Activated T-cell treated with anti-CD3 and anti-CD28 coated beads for 24 hours (primary cell): Measurements from ENCODE around the gene EEPD1.

Source experiments
- DNase-seq: peaks from one replicate; pipeline ENCODE4 v3.0.0-alpha.2; 2020; ENCODE audit warnings: low read depth

The EEPD1 gene

DNA sequence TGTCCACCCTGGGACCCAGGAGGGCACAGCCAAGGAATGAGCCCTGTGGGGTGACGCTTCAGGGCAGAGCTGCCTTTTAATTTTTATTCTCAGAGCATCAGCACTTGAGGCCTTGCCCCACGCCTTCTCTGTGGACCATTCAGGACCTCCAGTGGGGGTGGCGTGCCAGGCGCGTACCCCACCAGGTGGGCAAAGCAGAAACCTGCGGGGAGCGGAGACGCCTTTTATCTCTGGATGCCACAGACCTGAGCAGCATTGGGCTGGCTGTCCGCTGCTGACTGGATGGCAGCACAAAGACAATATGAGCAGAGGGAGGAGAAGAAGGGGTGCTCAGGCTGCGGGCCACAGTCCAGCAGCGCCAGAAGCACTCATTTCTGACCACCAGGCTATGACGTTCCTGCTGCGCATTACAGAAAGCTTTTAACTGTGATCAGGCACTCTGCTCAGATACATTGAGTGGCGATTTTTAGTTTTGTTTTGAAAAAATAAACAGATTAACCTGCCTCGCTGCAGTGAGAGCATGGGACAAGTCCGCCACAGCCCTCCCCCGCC, 146.2 kb downstream of the EEPD1 start:
- DNase-seq: no peak

DNA sequence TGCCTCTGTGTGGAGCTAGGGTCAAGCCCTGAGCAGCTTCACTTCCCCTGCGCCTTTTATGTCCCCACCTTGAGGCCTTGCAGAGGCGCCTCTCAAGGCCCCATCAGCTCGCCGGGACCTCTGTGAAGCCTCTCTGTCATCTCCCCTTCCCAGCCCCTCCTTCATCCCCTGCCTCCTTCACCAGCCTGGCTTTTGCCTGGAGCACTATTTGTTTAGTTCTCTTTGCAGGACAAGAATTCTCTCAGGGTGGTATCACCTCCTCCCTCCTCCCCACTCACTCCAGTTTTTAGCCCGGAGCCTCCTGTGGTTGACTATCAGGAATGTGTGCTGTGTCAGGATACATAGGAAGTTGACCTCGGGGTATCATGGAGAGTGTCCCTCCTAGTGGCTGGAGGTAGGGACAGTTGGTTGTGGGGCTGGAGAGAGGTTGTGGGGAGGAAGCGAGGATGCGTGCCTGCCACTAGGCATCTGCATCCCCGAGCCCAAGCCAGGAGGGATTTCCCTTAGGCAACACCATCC, 146.8 kb downstream of the EEPD1 start:
- DNase-seq: no peak

DNA sequence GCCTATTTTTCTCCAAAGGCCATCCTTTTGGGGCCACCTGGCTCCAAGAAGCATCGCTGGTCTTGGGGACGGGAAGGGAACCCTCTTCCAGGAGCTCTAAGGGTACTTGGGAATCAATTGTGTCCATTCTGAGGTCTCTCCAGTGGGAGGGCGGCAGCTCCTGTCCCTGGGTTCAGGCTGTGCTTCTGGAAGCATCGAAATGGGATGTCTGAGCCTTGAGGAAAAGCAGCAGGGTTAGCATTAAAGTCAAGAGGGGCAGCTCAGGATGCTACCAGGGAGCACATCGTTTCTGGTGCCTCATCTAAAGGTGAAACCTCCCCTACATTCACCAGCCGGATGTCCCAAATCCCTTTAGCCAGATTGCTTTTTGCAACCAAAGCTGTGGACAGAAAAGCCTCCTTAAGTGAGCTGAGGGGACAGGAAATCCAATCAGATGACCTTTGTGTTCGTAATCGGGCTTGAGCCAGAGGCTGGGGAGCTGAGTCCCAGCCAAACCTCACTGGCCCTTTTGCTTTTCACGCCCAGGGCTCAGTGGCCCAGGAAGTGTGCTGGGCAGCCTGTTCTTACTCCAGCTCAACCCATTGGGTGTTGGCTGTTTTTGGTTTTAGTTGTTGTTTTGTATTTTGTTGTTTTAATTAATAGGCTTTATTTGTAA, 147.8 kb downstream of the EEPD1 start:
- no peak for DNase-seq

DNA sequence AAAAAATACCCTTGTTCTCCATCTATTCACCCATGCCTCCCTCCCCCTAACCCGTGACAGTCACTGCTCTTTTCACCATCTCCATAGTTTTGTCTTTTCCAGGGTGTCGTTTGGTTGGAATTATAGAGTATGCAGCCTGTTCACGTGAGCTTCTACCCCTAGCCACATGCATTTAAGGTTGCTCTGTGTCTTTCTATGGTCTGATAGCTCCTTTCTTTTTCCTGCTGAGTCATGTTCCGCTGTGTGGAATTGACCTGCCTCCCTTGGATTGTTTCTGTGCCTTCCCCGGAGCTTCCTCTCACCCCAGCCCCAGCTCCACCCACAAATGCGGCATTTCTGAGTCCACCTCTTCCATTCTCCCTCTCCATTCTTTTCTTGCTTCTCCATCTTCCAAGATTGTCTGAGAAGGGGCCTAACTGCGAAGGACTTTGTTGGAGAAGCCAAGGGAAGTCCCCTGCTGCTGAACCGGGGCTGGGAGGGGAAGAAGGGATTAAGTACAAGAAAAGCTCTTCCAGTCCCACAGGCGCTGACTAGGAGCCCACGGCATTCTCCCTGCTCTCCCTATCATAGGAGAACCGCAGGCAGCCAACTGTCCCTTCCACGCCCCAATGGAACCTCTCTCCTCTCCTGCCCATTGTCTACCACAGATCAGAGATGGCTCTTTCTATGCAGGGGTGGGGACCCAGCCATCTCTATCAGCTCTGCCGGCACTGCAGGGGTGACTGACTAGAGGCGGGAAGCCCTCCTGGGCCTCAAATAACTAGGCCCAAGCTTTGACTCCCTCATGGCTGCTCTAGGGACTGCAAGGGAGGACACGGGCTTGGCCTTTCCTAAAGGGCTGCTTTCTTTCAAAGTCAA, 149.1 kb downstream of the EEPD1 start:
- no peak for DNase-seq

DNA sequence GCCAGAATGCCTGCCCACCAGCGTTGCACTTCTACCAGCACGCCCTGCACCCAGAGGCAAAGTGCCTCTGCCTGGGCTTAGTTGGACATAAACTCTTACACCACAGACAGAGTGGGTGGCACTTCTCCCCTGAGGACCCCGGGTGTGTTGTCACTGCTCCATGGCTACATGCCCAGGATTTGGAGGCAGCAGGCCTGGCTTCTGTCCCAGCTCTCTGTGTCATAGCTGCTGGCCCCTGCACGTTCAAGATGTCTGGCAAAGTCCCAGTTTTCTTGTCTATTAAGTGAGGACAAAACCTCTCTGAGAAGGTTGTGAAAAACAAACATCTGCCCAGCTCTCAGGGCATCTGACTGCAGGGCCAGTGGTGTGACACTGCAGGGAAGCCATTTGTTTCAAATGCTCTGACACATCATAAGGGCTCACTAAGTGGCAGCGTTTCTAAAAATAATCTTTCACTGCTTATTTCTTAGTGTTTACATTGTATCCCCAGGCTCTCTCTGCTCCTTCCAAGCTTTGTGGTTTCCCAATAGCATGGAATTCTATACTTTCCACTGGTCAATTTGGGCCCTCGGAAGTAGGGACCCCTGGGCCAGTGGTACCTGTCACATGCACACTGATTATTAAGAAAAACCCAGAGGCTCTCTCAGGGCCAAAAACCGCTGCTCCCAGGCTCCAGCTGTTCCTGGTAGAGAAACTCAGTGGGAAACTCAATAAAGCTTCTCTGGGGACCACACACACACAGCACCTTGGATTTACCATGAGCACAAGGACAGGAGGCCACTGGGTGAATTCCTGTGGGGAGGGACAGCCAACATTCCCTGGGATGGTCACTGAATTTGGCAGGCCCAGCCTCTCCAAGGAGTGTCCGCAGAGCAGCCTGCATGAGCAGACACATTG, 150.4 kb downstream of the EEPD1 start:
- no peak for DNase-seq

DNA sequence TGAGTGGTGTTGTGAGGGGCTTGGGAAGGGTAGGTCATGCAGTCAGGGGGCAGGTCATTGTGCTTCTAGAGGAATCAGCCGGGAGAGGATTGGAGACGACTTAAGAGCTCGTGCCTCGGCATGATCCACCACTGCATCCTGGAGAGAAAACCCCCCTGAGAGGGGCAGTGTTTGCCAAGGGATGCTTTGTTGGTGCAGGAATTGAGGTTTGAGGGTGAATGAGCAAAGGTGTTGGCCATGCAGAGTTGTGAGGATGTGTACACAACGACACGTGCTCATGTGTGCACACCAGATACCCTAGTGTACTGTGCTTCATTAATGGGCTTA, 151.0 kb downstream of the EEPD1 start:
- DNase-seq: no peak

DNA sequence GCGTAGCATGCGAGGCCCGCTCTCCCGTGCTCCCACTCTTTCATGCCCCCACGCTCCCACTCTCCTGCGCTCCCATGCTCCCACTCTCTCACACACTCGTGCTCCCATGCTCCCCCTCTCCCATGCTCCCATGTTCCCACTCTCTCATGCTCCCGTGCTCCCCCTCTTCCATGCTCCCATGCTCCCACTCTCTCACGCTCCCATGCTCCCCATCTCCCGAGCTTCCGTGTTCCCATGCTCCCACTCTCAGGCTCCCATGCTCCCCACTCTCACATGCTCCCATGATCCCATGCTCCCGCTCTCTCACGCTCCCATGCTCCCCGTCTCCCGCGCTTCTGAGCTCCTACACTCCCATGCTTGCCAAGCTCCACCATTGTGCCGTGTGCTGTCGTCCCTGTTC, 152.2 kb downstream of the EEPD1 start:
- DNase-seq: no peak

DNA sequence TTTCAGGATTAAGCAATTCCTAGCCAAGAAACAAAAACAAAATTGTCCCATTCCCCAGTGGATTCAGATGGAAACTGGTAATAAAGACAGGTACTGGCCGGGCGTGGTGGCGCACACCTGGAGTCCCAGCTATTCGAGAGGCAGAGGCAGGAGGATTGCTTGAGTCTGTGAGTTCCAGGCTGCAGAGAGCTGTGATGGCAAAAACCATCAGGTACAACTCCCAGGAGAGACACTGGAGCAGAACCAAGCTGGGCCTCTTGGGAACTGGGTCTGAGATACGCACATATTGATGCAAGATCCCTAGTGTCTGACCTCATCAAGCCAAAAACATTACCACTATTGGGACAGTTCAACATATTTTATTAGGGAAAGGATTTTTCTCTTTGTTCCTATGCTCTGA, 152.6 kb downstream of the EEPD1 start:
- no peak for DNase-seq

DNA sequence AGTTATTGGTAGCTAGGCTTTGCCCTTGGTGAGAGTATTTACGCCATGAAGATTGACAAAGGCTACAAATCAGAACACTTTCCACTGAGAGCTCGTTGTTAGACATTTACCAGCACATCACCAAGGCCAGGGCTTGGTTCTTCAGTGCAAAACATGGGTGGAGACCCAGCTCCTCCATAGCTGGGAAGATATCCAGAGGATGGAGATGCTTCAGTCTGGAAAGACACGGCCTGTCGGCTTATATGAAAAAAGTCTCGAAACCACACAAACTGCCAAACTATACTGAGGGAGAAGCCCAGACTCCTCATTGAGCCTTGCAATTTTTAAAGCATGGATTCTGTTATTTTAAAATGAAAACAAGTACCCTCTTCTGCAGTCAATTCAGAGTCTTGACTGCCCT, 153.2 kb downstream of the EEPD1 start:
- DNase-seq: no peak

DNA sequence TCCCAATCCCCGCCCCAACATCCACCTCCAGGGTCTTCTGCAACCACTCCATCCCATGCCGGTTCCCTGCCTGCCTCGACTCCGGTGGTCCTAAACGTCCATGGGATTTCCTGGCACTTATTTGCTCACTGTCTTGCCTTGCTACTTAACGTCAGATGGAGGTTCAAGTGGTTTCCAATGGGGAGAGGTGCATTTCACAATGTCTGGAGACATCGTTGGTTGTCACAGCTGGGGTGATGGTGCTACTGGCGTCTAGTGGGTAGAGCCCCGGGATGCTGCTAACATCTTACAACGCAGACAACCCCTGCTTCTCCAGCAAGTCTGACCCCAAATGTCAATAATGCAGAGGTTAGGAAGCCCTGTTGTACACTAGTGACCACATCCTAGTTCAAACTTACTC, 153.7 kb downstream of the EEPD1 start:
- no peak for DNase-seq

DNA sequence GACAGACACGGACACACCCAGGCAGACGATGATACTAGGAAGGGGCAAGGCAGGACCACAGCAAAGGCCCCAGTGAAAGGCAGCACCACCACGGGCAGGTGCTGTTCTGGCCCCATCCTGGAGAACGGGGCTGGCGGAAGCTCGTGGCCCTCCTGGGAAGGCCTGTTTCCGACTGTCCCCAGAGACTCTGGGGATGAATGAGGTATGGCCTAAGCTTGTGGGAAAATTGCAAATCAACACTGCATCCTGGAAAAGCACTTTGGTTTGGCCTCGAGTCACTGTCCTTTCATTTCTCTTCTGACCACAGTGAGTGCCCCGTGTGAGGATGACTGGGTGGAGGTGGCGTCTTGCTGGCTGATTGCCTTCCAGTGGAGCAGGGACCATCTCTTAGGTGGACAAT, 155.0 kb downstream of the EEPD1 start:
- DNase-seq: no peak

DNA sequence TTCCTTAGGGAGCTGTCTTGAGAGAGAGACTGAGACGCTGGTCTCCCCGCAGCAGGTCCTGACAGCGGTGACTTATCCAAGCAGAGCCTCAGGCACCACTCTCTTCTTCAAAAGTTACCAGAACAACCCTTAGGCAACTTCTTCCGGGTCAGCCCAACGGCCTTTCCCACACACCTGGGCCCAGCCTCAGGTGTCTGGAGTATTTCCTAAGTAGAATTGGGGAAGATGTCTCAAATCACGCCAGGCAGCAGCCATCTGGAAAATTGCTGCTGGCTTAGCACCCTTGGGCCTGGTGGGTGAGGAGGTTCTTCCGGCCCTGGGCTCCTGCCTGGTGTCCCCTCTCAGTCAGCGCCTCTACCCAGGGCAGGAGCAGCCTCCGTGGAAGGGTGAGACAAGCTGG, 156.2 kb downstream of the EEPD1 start:
- DNase-seq: no peak

DNA sequence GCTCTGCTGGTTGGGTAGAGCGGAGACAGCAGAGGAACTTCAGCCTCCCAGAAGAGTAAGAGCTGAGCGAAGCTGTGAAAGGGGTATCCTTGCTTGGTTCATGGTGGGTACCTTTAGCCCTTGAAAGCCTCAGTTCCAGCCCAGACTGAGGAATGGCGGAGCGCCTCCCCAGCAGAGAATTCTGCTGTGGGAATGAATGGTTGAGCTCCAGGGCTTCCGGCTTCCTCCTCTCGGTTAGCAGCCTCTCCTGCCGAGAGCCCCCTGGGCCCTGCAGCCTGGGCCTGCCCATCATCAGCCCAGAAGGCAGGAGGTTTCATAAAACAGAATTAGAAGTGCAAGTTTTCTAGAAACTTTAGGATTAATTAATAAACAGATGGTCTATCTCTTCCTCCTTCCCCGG, 156.7 kb downstream of the EEPD1 start:
- no peak for DNase-seq

DNA sequence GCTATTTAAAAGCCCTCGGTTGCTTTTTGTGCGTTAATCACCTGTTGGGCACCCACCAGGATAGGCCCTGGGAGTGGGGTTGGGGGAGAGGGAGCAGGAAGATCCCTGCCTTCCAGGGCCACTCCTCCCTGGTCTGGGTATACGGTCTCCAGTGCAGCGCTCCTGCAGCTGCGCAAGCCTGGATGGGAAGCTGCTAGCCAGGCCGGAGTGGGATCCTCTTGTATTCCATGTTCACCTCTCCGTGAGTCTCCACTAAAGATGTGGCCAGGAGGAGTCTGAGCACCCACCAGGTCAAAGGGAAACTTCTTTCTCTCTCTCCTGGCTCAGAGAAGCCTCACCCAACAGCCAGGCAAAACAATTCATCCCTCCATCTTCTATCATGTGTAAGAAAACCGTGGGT, 157.8 kb downstream of the EEPD1 start:
- DNase-seq: no peak

DNA sequence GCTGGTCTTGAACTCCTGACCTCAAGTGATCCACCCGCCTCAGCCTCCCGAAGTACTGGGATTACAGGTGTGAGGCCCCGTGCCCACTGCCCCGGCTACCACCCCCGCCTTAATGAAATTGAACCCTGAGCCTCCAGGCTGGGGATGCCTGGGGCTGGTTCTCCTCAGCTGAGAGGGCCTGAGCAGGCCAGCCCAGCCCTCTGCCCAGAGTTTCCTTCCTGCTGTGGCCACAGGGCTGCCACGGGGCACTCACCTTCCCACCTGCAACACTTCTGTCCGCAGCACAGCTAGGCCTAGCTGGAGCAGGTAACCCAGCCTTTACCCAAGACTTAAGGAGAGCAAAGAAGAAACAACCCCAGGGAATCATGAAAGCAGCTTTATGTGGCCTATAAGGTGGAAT, 158.5 kb downstream of the EEPD1 start:
- no peak for DNase-seq

DNA sequence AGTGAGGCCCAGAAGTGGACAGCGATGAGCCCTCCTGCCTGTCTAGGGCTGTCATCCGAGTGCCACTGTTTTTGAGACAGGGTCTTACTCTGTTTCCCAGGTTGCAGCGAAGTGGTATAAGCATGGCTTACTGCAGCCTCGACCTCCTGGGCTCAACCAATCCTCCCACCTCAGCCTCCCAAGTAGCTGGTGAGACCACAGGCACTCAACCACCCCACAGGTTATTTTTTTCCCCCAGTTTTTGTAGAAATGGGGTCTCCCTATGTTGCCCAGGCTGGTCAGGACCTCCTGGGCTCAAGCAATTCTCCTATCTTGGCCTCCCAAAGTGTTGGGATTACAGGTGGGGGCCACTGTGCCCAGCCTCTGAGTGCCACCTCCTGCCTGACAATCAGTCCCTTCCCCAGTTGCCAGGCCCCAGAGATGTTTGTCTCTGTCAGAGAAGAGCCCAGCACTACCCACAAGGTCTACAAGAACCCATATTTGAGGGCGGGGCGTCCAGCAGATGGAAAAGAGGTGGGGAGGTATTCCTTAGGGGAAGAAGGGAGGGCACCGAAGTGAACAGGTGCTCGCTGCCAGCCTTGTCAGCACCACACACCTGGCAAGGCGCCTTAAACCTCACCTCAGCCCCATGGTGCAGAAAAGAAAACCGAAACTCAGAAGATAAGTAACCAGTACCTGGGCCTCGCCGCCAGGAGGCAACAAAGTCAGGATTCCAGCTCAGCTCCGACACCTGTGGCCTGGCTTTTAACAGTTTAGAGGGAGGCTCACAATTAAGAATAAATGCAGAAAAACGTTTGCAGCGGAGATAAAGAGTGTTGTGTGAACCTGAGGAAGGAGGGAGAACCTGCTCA, 159.2 kb downstream of the EEPD1 start:
- no peak for DNase-seq

DNA sequence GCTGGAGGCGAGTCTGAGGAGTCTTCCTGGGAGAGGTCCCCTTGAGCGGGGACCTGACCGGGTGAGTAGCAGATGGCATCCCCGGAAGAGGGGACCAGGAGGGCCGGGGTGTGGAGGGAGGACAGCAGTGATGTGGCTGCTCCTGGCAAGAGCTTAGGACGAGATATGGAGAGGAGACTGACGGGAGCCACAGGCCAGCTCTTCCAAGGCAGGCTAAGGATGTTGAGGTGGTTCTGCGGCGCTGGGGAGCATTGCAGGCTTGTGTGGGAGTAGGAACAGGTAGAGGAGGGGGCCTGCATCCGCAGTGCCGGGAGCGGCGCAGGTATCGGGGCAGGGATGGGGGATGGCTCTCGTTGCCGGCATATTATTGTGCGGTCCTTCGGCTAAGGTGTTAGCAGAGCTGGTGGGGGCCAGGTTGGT, 159.9 kb downstream of the EEPD1 start:
- no peak for DNase-seq

DNA sequence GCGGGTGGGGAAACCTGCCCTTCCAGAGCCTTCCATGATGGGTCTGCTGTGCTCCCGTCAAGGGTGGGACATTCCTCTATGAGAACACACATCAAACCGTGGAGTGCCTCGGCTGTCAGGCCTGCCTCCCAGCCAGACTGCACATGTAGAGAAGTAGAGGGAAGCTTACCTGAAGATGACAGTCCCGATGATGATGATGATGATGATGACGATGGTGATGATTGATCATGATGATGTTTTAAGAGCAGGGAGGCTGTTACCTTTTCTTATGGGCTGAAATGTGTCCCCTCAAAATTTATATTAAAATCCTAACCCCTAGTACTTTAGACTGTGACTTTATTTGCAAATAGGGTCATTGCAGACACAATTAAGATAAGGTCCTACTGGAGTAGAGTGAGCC, 160.6 kb downstream of the EEPD1 start:
- no peak for DNase-seq

DNA sequence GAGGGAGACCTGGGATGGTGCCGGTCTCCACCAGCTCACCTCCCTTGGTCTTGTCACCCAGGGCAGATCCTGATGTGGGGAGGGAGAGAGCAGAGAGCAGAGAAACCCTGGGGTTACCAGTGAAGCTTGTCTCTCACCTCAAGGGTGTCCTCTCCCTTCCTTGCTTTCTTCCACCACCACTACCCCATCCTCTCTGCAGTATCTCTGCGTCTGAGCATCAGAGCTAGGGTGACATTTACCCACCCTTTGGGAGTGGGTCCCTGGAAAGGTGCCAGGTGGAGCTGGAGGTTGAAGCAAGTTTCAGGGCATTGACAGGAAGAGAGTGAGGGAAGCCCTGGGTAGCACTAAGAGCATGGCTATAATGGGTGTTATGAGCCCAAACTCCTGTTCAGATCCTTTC, 161.4 kb downstream of the EEPD1 start:
- DNase-seq: no peak

DNA sequence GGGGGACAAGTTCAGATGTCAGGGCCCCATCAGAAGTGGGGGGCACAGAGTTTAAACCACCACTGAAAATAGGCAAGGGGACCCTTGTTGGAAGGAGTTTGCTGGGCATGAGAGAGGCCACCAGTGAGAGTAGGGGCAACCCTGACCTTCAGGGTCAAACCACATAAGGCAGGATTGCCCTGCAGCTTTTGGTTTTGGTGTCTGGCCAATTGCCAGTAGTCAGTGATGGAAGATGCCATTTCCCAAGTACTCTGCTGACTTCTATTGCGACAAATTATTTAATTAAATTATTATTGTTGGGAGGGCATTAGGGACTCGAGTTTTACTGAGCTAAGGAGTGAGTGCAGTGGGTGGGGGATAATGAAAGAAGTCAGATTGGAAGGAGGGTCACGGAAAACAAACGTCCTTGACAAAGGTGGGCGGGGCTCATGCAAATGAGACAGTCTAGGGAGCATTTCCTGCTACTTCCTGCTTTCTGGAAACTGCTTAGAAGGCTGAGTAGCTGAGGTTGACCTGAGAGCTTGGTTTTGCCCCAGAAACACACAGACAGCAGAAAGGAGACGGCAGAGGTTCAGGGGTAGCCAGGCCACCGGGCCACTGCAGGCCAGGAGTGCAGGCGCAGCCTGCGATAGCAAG, 162.4 kb downstream of the EEPD1 start:
- no peak for DNase-seq

DNA sequence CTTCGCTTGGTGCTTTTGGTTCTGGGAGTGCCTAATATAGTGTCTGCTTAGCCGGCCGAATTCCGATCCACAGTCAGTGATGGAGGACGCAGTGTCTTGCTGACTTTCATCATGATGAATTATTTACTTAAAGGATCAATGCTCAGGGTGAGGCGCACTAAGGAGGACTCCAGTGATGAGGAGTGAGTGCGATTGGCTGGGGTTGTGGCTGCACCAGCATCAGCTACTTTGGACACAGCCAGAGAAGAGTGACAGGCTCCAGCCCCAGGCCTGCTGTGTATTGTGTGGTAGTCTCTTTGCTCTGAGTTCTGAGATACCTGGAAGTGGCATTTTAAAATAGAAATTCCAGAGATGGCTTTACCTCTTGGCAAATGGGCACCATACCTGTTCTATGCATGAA, 163.3 kb downstream of the EEPD1 start:
- DNase-seq: no peak
